Neuronal stem cell (in vitro differentiated cells): ENCODE measurements around the gene NFATC2.

Experiments used
- DNase-seq: peaks from one replicate; pipeline ENCODE4 v3.0.0-alpha.2; 2013; ENCODE audit warnings: low spot score
- H2AFZ ChIP-seq: one replicate; pipeline ENCODE4 v1.6.1; 2013; ENCODE audit warnings: mild to moderate bottlenecking, low read length, inconsistent platforms
- H2AK5ac ChIP-seq: 2 replicates; pipeline ENCODE4 v1.6.1; 2013; ENCODE audit warnings: low read depth, mild to moderate bottlenecking, inconsistent platforms, low read length, moderate library complexity, mixed read lengths
- H2BK120ac ChIP-seq: 2 replicates; pipeline ENCODE4 v1.6.1; 2013; ENCODE audit warnings: low read depth, mild to moderate bottlenecking, inconsistent platforms, low read length, moderate library complexity, mixed read lengths
- H2BK12ac ChIP-seq: one replicate; pipeline ENCODE4 v1.6.1; 2013; ENCODE audit warnings: low read length, inconsistent platforms
- H2BK15ac ChIP-seq: 2 replicates; pipeline ENCODE4 v1.6.1; 2013; ENCODE audit warnings: mild to moderate bottlenecking, low read length, inconsistent platforms, mixed read lengths
- H2BK5ac ChIP-seq: one replicate; pipeline ENCODE4 v1.6.1; 2013; ENCODE audit warnings: inconsistent platforms, mild to moderate bottlenecking, low read length, moderate library complexity
- H3K14ac ChIP-seq: one replicate; pipeline ENCODE4 v1.6.1; 2013; ENCODE audit warnings: low read length, inconsistent platforms
- H3K18ac ChIP-seq: 2 replicates; pipeline ENCODE4 v1.6.1; 2013; ENCODE audit warnings: low read length, inconsistent platforms
- H3K23ac ChIP-seq: 2 replicates; pipeline ENCODE4 v1.6.1; 2013; ENCODE audit warnings: low read depth, mild to moderate bottlenecking, mixed read lengths, low read length, inconsistent platforms; ENCODE audit not compliant: poor library complexity
- H3K27ac ChIP-seq: replicated peaks from 3 replicates; pipeline ENCODE4 v1.5.1; 2013; ENCODE audit warnings: low read length, inconsistent platforms
- H3K27me3 ChIP-seq, 3 experiments: 2 replicates each; pipeline ENCODE4 v1.6.1; 2013; ENCODE audit warnings: low read length in 3 of 3, mild to moderate bottlenecking in 2 of 3, inconsistent platforms in 1 of 3, low read depth in 1 of 3, mixed read lengths in 1 of 3, moderate library complexity in 1 of 3; ENCODE audit not compliant: control insufficient read depth in 3 of 3, insufficient read depth in 3 of 3
- H3K36me3 ChIP-seq, 2 donors: replicated peaks in 1 of 2; 2 replicates each; pipeline ENCODE4 v1.6.1; 2013; ENCODE audit warnings: low read length in 2 of 2; ENCODE audit not compliant: control insufficient read depth in 2 of 2, insufficient read depth in 2 of 2
- H3K4ac ChIP-seq: 2 replicates; pipeline ENCODE4 v1.6.1; 2013; ENCODE audit warnings: inconsistent platforms, mild to moderate bottlenecking, low read length, moderate library complexity
- H3K4me1 ChIP-seq, 2 donors: 1 replicate in 1 of 2; 2 replicates in 1 of 2; pipeline ENCODE4 v1.6.1; 2013; ENCODE audit warnings: low read length in 2 of 2, low read depth in 1 of 2; ENCODE audit not compliant: control insufficient read depth in 2 of 2, insufficient read depth in 1 of 2
- H3K4me2 ChIP-seq: one replicate; pipeline ENCODE4 v1.6.1; 2013; ENCODE audit warnings: mild to moderate bottlenecking, low read length, inconsistent platforms; ENCODE audit not compliant: insufficient read depth, poor library complexity, severe bottlenecking
- H3K4me3 ChIP-seq, 2 donors: 2 replicates each; pipeline ENCODE4 v1.5.1; 2013; ENCODE audit warnings: low read length in 2 of 2, mild to moderate bottlenecking in 2 of 2, inconsistent platforms in 1 of 2, moderate library complexity in 1 of 2
- H3K79me1 ChIP-seq: one replicate; pipeline ENCODE4 v1.6.1; 2013; ENCODE audit warnings: low read depth, mild to moderate bottlenecking, inconsistent platforms, low read length, moderate library complexity
- H3K9ac ChIP-seq: one replicate; pipeline ENCODE4 v1.6.1; 2013; ENCODE audit warnings: mild to moderate bottlenecking, low read depth, low read length, inconsistent platforms; ENCODE audit not compliant: poor library complexity
- H3K9me3 ChIP-seq, 2 donors: replicated peaks in 1 of 2; 2 replicates each; pipeline versions ENCODE3 to v1.6.1; 2013; ENCODE audit warnings: low read length in 2 of 2, mild to moderate bottlenecking in 2 of 2, inconsistent platforms in 1 of 2, low read depth in 1 of 2, mixed read lengths in 1 of 2, moderate library complexity in 1 of 2; ENCODE audit not compliant: control insufficient read depth in 2 of 2, insufficient read depth in 1 of 2
- H4K8ac ChIP-seq: one replicate; pipeline ENCODE4 v1.6.1; 2013; ENCODE audit warnings: low read depth, mild to moderate bottlenecking, inconsistent platforms, low read length, moderate library complexity
- H4K91ac ChIP-seq: one replicate; pipeline ENCODE4 v1.6.1; 2013; ENCODE audit warnings: low read length, low read depth, mild to moderate bottlenecking, inconsistent platforms; ENCODE audit not compliant: poor library complexity
- WGBS, 2 donors: extraction: QIAGEN DNeasy Blood & Tissue Kit; methylation state at CpG; one replicate each; pipeline ENCODE4 v1.1.7; 2013; ENCODE audit warnings: missing lambda C conversion rate in 2 of 2, mixed read lengths in 1 of 2; ENCODE audit not compliant: insufficient read length in 2 of 2, insufficient replicate concordance in 1 of 2; ENCODE audit errors: extremely low coverage in 2 of 2; 5-methylcytosine and 5-hydroxymethylcytosine counted together

NFATC2 gene

DNA sequence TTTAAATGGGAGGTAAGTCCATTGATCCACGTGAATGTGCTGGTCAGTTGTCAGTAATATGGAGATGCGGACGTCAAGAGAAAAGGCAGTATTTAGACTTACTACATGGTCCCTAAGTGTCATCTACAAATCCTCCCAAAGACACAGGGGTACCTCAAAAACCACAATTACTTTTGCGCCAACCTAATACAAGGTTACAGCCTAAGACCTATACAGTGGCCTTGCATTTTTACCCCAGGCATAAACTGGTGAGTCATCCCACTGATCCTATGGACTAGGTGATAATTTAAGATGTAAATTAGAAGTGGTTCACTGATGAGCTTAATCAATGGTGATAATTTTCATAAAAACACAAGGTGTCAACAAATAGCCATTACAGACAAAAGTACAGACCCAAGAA is 141.0 kb downstream of the NFATC2 start:
- H2BK120ac ChIP-seq, result no peak overlapping the region
- H3K14ac ChIP-seq, result no peak overlapping the region
- H2AK5ac ChIP-seq, result no peak overlapping the region
- no peak overlapping the region for H3K18ac ChIP-seq
- DNase-seq, result no peak
- H4K91ac ChIP-seq, result no peak overlapping the region
- no peak overlapping the region for H3K27ac ChIP-seq
- no peak overlapping the region for H3K9ac ChIP-seq
- H3K4ac ChIP-seq, result no peak overlapping the region
- no peak overlapping the region for H2BK5ac ChIP-seq
- no peaks in the 10 kb centered on the region for H3K27me3 ChIP-seq
- H3K4me2 ChIP-seq, result no peak overlapping the region
- H3K79me1 ChIP-seq, result no peaks in the 10 kb centered on the region
- no peak overlapping the region for H2AFZ ChIP-seq
- no peak overlapping the region for H2BK12ac ChIP-seq
- H3K9me3 ChIP-seq, result no peaks in the 10 kb centered on the region
- H4K8ac ChIP-seq, result no peak overlapping the region
- WGBS, 2 donors, result no CpG with 5 or more reads among the region's 4 CpGs
- no peak overlapping the region for H3K4me3 ChIP-seq
- peaks cover 2 to 5% of the 10 kb centered on the region in 2 donors for H3K4me1 ChIP-seq
- no peak overlapping the region for H2BK15ac ChIP-seq
- H3K36me3 ChIP-seq, result no peaks in the 10 kb centered on the region
- no peak overlapping the region for H3K23ac ChIP-seq

GRCh38 chr20:51400051-51400926 is 142.2 kb downstream of the NFATC2 start:
- Histone ChIP-seq H3K79me1 (no peaks in the 10 kb centered on the region), H4K91ac (no peak overlapping the region), H3K4me1 (peaks cover 2 to 5% of the 10 kb centered on the region in 2 donors), H3K27ac (no peak overlapping the region), H3K9ac (no peak overlapping the region), H2BK12ac (no peak overlapping the region), H3K18ac (no peak overlapping the region), H3K4ac (no peak overlapping the region), H4K8ac (no peak overlapping the region), H2BK5ac (no peak overlapping the region), H3K4me3 (no peak overlapping the region), H3K9me3 (no peaks in the 10 kb centered on the region), H2BK120ac (no peak overlapping the region), H3K36me3 (no peaks in the 10 kb centered on the region), H2BK15ac (no peak overlapping the region), H3K27me3 (no peaks in the 10 kb centered on the region), H2AFZ (no peak overlapping the region), H2AK5ac (no peak overlapping the region), H3K4me2 (no peak overlapping the region), H3K23ac (no peak overlapping the region), H3K14ac (no peak overlapping the region)
- no CpG with 5 or more reads among the region's 17 CpGs for WGBS, 2 donors
- no peak for DNase-seq

GRCh38 chr20:51399006-51399890 is 143.3 kb downstream of the NFATC2 start:
- Histone ChIP-seq H3K14ac (no peak overlapping the region), H4K91ac (no peak overlapping the region), H3K36me3 (no peaks in the 10 kb centered on the region), H3K27me3 (no peaks in the 10 kb centered on the region), H3K27ac (no peak overlapping the region), H3K4me3 (no peak overlapping the region), H3K4me2 (no peak overlapping the region), H2BK120ac (no peak overlapping the region), H3K18ac (no peak overlapping the region), H3K4me1 (peaks cover 2 to 5% of the 10 kb centered on the region in 2 donors), H2AK5ac (no peak overlapping the region), H3K9ac (no peak overlapping the region), H2BK15ac (no peak overlapping the region), H3K23ac (no peak overlapping the region), H2BK5ac (no peak overlapping the region), H3K79me1 (no peaks in the 10 kb centered on the region), H4K8ac (no peak overlapping the region), H2BK12ac (no peak overlapping the region), H3K9me3 (no peaks in the 10 kb centered on the region), H2AFZ (no peak overlapping the region), H3K4ac (no peak overlapping the region)
- no peak for DNase-seq
- no CpG with 5 or more reads among the region's 6 CpGs for WGBS, 2 donors

DNA sequence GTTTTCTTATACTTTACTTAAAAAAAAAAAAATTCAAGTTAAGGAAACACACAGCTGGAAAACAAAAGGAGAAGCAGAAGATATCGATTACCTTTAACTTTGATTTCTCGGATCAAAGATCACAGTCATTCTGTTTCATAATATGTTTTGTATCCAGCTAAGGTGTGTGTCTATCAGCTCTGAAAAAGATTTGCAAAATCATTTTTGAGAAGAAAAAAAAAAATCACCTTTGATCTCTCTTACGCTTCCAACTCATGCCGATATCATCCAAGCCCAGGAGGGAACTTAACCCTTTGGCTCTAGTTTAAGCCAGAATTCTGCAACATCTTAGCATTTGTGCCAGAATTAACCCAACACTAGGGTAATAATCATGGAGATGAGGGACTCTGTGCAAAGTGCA is 144.0 kb downstream of the NFATC2 start:
- Histone ChIP-seq H3K4me3 (no peak overlapping the region), H2AK5ac (no peak overlapping the region), H3K27me3 (no peaks in the 10 kb centered on the region), H3K23ac (no peak overlapping the region), H3K4ac (no peak overlapping the region), H2BK15ac (no peak overlapping the region), H2BK12ac (no peak overlapping the region), H2BK5ac (no peak overlapping the region), H2AFZ (no peak overlapping the region), H3K79me1 (no peaks in the 10 kb centered on the region), H3K9me3 (no peaks in the 10 kb centered on the region), H2BK120ac (no peak overlapping the region), H3K14ac (no peak overlapping the region), H3K36me3 (no peaks in the 10 kb centered on the region), H4K8ac (no peak overlapping the region), H3K27ac (no peak overlapping the region), H3K9ac (no peak overlapping the region), H3K4me2 (no peak overlapping the region), H3K18ac (no peak overlapping the region), H4K91ac (no peak overlapping the region), H3K4me1 (peaks cover 3 to 5% of the 10 kb centered on the region in 2 donors)
- whole genome bisulfite sequencing, 2 donors, result no CpG with 5 or more reads among the region's 4 CpGs
- DNase-seq, result no peak
